Stimulated activated CD4-positive, alpha-beta T cell treated with anti-CD3 and anti-CD28 coated beads, Interleukin-15, amount 100 ng/mL, for 1 hour (primary cell): ENCODE data around the gene ZC3H18.
A peak's percentile ranks its signal among the peaks of the same experiment; 100 is the strongest.

Source experiments
- DNase-seq, 2 donors: peaks; one replicate each; pipeline ENCODE4 v3.0.0-alpha.2; 2020; ENCODE audit warnings: low read depth in 1 of 2, low spot score in 1 of 2

Gene ZC3H18

GRCh38 chr16:88619859-88620815 is 49.9 kb downstream of the ZC3H18 start:
- peak in 1 of 2 donors; percentile 32 for DNase-seq

GRCh38 chr16:88622125-88622524 is 51.9 kb downstream of the ZC3H18 start:
- DNase-seq: no peak

GRCh38 chr16:88622866-88623265 is 52.7 kb downstream of the ZC3H18 start:
- DNase-seq: no peak

GRCh38 chr16:88623858-88624257 is 53.7 kb downstream of the ZC3H18 start:
- no peak for DNase-seq

- no peak for DNase-seq
These were observed 54.3 kb downstream of the ZC3H18 start for GRCh38 chr16:88624481-88624880.

GRCh38 chr16:88624977-88625576 is 54.9 kb downstream of the ZC3H18 start:
- DNase-seq: no peak

- no peak for DNase-seq
These were observed 56.4 kb downstream of the ZC3H18 start for GRCh38 chr16:88626646-88627045.

- no peak for DNase-seq
These were observed 57.6 kb downstream of the ZC3H18 start for GRCh38 chr16:88627531-88628411.

- DNase-seq: no peak
These were observed 58.3 kb downstream of the ZC3H18 start for GRCh38 chr16:88628512-88628974.

GRCh38 chr16:88629835-88630234 is 59.6 kb downstream of the ZC3H18 start:
- no peak for DNase-seq

- no peak for DNase-seq
These were observed 60.2 kb downstream of the ZC3H18 start for GRCh38 chr16:88630433-88630832.

GRCh38 chr16:88630941-88631340 is 60.7 kb downstream of the ZC3H18 start:
- DNase-seq: no peak

GRCh38 chr16:88631384-88631783 is 61.2 kb downstream of the ZC3H18 start:
- no peak for DNase-seq

- DNase-seq: no peak
These were observed 61.9 kb downstream of the ZC3H18 start for GRCh38 chr16:88631920-88632586.

- no peak for DNase-seq
These were observed 62.4 kb downstream of the ZC3H18 start for GRCh38 chr16:88632587-88632930.

GRCh38 chr16:88633684-88634140 is 63.5 kb downstream of the ZC3H18 start:
- peak; percentile 25 to 27 for DNase-seq

GRCh38 chr16:88634141-88634993 is 64.2 kb downstream of the ZC3H18 start:
- DNase-seq: peak in 1 of 2 donors; percentile 39

GRCh38 chr16:88634994-88635670 is 64.9 kb downstream of the ZC3H18 start:
- DNase-seq: no peak

GRCh38 chr16:88635671-88636319 is 65.6 kb downstream of the ZC3H18 start:
- DNase-seq: no peak
